Activated T-helper 17 cell treated with anti-CD3 and anti-CD28 coated beads, Interleukin-2, amount 50 U/mL, for 72 hours (primary cell): ENCODE data around the gene NOL12. TPM values are rescaled to one million over a fixed set of nuclear protein-coding genes. Genes with fewer than 3 reads are reported as not detected.

Experiments
- ATAC-seq: fragments of 150-1000 bp; cut with Tn5 transposase; replicated peaks from 2 replicates; pipeline ENCODE4 v1.10.0; 2021; ENCODE audit warnings: mild to moderate bottlenecking, moderate library complexity
- H3K27ac Mint-ChIP-seq: one replicate; pipeline ENCODE4 v1.8.0; 2022; ENCODE audit warnings: mixed read lengths
- H3K27me3 Mint-ChIP-seq: one replicate; pipeline ENCODE4 v1.8.0; 2022; ENCODE audit warnings: mixed read lengths
- H3K36me3 Mint-ChIP-seq: one replicate; pipeline ENCODE4 v1.8.0; 2022; ENCODE audit warnings: low read depth, mild to moderate bottlenecking, mixed read lengths
- H3K4me1 Mint-ChIP-seq: one replicate; pipeline ENCODE4 v1.8.0; 2022; ENCODE audit warnings: mixed read lengths
- H3K4me3 Mint-ChIP-seq: one replicate; pipeline ENCODE4 v1.8.0; 2022; ENCODE audit warnings: mild to moderate bottlenecking, mixed read lengths
- H3K9me3 Mint-ChIP-seq: one replicate; pipeline ENCODE4 v1.8.0; 2022; ENCODE audit warnings: mixed read lengths
- total RNA-seq, 2 donors: library from RNA; stranded (reverse); gene quantifications; one replicate each; pipeline ENCODE4 v1.2.3, GENCODE V29; 2022

Gene NOL12, protein sequence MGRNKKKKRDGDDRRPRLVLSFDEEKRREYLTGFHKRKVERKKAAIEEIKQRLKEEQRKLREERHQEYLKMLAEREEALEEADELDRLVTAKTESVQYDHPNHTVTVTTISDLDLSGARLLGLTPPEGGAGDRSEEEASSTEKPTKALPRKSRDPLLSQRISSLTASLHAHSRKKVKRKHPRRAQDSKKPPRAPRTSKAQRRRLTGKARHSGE
- total RNA-seq: 10 to 100 TPM; 22.1 to 46.1 TPM

DNA sequence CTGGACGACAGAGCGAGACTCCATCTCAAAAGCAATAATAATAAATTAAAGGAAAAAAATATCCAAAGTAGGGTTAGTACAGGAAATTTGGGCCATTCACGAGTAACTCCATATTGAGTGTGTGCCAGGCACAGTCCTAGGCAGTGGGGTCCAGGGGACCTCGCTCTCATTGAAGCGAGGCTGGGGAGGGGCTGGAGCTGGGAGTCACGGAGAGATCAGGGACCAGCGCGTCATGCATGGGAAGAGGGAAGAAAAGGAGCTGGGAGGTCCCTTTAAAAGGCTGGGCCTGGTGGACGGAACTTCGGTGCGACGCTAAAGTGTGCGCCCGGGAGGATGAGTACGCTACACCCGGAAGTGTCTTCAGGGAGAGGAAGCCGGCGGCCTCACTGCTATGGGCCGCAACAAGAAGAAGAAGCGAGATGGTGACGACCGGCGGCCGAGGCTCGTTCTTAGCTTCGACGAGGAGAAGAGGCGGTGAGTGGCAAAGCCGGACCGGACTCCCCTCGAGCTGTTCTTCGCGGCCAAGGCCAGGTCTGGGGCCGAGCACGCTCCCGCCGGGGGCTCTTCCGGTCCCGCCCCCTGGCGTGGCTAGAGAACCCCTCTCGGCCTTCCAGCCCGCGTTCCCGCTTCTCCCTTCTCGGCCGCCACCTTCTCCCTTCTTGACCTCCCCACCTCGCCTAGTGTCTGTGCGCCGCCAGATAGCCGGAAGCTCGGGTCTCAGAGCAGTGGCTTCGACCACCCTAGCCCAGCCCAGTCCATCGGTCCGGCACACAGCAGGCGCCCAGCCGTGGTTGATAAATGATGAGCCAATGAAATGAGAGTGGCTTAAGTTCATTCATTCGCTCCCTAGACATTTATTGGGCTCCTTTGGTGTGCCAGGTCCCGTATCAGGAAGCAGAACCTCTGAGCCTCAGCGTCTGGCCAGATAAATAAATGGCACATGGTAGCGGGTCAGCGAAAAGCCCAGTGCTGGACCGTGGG is at the start of gene NOL12:
Gene NOL12, plus strand, starts transcription at position 342 of the 981 bp plus-strand sequence. Its CDS starts 50 bp downstream, at position 392.
- ATAC-seq: peak; percentile 89
- Mint-ChIP-seq H3K4me1 (peaks cover 6% of the 10 kb centered on the region), H3K36me3 (peaks cover 42% of the 10 kb centered on the region), H3K9me3 (no peaks in the 10 kb centered on the region), H3K4me3 (peak within 1 kb of the TSS; percentile 98), H3K27me3 (no peaks in the 10 kb centered on the region), H3K27ac (peak within 1 kb of the TSS; percentile 84)

DNA sequence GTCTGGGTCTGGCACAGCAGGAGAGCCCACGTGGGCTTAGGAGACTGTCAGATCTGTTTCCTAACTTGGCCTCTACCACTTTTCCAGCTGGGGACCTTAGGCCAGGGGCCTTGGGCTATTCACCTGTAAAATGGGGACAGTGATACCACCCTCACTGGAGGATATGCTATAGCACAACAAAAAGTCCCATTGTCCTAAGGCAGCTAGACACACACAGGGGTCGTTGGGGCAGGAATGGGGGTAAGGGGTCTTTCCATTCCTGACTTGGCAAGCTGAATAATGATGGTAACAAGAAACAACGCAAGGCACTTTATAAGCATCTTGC is 49.2 kb upstream of the NOL12 start:
- ATAC-seq: no peak
- peak overlapping the region; percentile 78 for H3K27ac Mint-ChIP-seq

DNA sequence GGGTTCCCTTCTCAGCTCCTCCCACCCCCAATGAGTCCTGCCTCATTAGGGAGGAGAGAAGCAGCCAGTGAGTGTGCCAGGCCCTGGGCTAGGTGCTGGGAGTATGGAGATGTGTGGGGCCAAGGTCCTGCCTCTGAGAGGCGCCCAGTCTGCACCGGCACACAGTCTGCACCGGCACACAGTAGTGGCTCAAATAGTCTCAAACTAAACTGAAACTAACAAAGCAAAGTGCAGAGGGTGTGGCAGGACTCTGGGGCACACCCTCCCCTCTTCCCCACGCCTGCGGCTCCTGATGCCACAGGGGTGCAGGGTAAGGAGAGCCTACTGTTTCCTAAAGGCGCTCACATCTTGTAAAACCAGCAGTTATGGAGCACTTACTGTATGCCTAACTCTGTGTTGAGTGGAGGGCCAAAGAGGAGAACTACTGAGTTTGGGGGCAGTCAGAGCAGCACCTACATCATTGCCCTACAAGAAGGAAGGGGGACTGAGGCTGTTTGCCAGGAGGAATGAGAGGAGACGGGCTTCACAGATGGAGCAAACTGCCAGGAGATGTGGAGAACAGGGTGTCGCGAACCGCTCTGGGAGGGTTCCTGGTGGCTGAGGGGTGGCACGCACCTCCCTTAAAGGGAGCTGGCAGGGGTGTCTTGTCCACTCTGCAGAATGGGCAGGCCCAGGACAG is 47.6 kb upstream of the NOL12 start:
- peak; percentile 16 for ATAC-seq
- H3K9me3 Mint-ChIP-seq: no peaks in the 10 kb centered on the region
- peaks cover 46% of the 10 kb centered on the region for H3K36me3 Mint-ChIP-seq
- peaks cover 35% of the 10 kb centered on the region for H3K4me1 Mint-ChIP-seq
- H3K4me3 Mint-ChIP-seq: peak overlapping the region; percentile 87
- peak overlapping the region; percentile 92 for H3K27ac Mint-ChIP-seq
- H3K27me3 Mint-ChIP-seq: no peaks in the 10 kb centered on the region

More for the DNA sequence above, 49.2 kb upstream of the NOL12 start:
- peaks cover 39% of the 10 kb centered on the region for H3K36me3 Mint-ChIP-seq
- H3K4me3 Mint-ChIP-seq: peak overlapping the region; percentile 87
- no peaks in the 10 kb centered on the region for H3K27me3 Mint-ChIP-seq
- peaks cover 34% of the 10 kb centered on the region for H3K4me1 Mint-ChIP-seq
- H3K9me3 Mint-ChIP-seq: no peaks in the 10 kb centered on the region

DNA sequence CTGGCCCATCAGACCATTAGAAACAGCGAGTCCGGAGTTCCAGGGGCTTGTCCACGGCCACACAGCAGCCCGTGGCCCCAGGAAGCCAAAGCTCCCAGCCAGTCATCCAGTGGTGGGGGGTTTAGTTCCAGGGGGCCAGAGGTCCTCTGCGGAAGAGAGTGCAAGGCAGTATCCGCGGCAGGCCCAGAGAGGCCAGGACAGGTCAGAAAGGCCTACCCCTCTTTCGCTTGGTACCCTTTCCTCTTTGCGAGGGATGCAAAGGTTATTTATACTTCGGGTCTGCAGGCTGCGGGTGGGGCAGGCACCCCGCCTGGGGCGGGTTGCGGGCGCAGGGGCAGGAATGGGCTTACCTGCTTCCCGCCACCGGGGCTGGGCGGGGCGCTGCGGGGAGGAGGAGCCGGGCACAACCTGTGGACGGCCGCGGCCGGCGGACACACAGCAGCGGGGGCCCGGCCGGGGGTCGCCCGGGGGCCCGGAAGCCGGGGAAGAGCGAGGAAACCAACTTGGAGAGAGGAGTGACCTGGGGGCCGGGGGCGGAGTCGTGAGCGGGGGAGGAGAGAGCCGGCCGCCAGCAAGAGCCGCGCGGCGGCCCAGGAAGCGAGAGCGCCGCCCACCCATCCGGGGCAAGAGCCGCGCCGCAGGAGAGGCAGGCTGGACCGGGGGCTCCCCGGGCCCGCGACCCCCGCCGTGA is 46.9 kb upstream of the NOL12 start, which contains the start of gene SH3BP1:
Gene SH3BP1, plus strand, starts transcription at position 600 of the 691 bp plus-strand sequence. CDS start 119 bp downstream, outside the sequence.
- H3K27ac Mint-ChIP-seq: peak within 1 kb of the TSS; percentile 94
- peak within 1 kb of the TSS; percentile 87 for H3K4me3 Mint-ChIP-seq
- H3K36me3 Mint-ChIP-seq: peaks cover 47% of the 10 kb centered on the region
- H3K27me3 Mint-ChIP-seq: no peaks in the 10 kb centered on the region
- peak; percentile 52 for ATAC-seq
- H3K4me1 Mint-ChIP-seq: peaks cover 30% of the 10 kb centered on the region
- H3K9me3 Mint-ChIP-seq: no peaks in the 10 kb centered on the region

DNA sequence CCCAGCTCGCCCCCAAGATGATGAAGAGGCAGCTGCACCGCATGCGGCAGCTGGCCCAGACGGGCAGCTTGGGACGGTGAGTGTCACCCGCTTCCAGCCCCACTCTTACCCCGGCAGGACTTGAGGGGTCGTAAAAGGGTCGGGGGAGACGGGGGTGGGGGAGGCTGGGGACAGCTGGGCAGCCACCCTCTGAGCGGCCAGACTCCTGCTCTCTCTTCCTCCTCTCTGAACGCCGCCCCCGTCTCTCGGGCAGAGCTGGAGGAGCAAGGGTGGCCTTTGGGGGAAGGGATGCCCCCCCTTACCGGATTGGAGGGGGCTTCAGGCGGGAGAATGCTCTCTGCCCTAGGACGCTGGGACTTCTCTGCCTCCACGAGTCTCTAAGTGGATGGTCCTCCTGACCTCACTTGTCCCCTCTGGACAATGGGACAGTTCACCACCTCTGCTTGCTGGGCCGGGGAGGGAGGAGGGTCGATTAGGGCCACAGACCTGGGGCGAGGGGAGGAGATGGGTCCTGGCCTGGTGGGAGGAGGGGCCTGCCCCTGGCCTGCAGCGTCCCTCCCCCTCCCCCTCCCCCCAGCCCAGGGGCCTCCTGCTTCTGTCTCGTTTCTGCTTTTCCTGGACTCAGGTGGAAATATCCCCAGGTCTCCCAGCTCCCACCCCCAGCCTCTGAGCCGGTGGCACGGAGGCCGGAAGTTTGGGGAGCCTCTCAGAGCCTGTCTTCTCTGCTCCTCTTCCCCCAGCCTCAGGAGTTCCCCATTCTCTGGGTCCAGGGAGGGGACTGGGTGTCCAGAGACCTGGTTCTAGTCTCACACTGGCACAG is 46.2 kb upstream of the NOL12 start:
- no peaks in the 10 kb centered on the region for H3K9me3 Mint-ChIP-seq
- H3K36me3 Mint-ChIP-seq: peaks cover 55% of the 10 kb centered on the region
- peak; percentile 30 for ATAC-seq
- peak overlapping the region; percentile 87 for H3K4me3 Mint-ChIP-seq
- H3K4me1 Mint-ChIP-seq: peaks cover 23% of the 10 kb centered on the region
- H3K27me3 Mint-ChIP-seq: no peaks in the 10 kb centered on the region
- peak overlapping the region; percentile 94 for H3K27ac Mint-ChIP-seq

DNA sequence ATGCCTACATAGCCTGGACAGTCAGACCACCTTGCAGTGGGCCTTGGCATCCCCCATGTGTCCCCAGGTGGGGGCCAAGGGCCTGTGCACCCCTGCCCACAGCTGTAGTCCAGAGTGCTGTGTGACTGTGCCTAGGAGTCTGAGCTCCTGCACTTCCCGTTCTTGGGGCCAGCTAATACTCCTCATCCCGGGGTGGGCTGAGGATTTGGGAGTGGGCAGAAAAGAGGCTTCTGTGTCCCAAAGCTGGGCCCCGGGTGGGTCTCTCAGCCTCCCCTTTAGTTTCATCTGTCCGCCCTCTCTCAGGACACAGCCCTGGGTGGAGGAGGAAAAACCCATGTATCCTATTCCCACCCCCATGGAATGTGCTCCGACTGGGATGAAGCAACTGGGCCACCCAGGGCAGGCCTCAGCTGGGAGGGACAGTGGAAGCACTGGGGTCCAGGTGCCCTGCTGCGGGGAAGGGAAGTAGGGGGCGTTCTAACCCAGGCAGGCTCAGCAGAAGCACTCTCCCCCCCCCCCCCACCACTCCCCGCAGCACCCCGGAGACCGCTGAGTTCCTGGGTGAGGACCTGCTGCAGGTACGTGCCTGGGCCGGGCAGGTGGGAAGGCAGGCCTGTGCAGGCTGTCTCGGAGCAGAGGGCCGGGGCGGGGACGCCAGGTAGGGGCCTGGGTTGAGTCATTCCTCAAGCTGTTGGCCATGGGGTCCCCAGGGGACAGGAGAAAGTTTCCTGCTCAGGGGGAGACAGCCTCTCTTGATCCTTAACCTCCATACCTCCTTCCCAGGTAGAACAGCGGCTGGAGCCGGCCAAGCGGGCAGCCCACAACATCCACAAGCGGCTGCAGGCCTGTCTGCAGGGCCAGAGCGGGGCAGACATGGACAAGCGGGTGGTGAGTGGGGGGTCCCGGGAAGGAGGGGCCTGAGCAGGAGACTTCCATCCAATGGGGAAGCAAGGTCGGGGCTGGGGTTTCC is 45.3 kb upstream of the NOL12 start:
- peak; percentile 1 for ATAC-seq
- H3K4me3 Mint-ChIP-seq: peak overlapping the region; percentile 87
- peaks cover 23% of the 10 kb centered on the region for H3K4me1 Mint-ChIP-seq
- no peaks in the 10 kb centered on the region for H3K27me3 Mint-ChIP-seq
- no peaks in the 10 kb centered on the region for H3K9me3 Mint-ChIP-seq
- peak overlapping the region; percentile 94 for H3K27ac Mint-ChIP-seq
- H3K36me3 Mint-ChIP-seq: peaks cover 64% of the 10 kb centered on the region

DNA sequence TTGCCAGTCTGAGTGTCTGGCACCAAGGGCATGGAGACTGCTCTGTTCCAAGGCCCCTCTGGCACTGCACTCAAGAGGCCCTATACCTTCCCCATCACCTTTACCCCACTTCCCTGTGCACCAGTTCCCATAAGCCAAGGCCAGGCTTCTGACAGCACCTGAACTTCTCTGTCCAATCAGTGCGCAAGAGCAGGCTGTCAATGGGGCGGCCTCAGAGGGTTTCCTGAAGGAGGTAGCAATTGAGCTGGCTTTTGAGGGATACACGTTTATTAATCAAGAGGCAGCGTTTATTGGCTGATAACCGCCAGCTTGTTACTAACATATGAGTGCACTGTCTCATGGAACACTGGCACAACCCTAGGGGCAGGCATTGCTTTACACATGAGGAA is 44.6 kb upstream of the NOL12 start:
- ATAC-seq: no peak
- Mint-ChIP-seq H3K36me3 (peaks cover 71% of the 10 kb centered on the region), H3K4me1 (peaks cover 20% of the 10 kb centered on the region), H3K4me3 (peak overlapping the region; percentile 87), H3K27me3 (no peaks in the 10 kb centered on the region), H3K27ac (no peak overlapping the region), H3K9me3 (no peaks in the 10 kb centered on the region)

DNA sequence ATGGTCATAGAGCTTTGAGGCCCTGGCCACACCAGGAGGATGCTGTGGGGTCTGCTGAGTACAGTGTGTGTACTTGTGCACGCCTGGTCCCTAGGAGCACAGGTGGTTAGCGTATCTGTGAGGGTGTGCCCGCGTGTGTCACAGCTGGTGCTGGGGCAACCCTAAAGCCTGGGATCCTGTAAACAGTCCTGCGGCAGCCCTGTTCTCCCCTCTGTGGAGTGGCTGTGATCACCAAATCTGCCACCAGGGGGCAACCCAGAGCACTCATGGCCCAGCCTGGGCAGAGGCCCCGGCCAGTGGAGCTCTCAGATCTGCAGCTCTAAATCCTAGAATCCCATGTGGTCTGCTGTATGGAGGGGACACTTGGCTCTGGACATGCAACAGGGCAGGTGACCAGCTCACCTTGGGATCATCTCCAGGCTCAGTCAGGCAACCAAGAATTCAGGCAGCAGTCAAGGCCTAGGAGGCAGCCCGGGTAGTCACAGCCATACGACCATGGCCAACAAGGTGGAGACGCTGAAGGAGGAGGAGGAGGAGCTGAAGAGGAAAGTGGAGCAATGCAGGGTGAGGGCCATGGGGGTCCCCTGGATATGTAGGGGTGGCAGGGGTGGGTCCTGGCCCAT is 42.8 kb upstream of the NOL12 start:
- no peaks in the 10 kb centered on the region for H3K9me3 Mint-ChIP-seq
- H3K36me3 Mint-ChIP-seq: peaks cover 88% of the 10 kb centered on the region
- peak; percentile 77 for ATAC-seq
- H3K27ac Mint-ChIP-seq: peak overlapping the region; percentile 70
- H3K27me3 Mint-ChIP-seq: no peaks in the 10 kb centered on the region
- peaks cover 12% of the 10 kb centered on the region for H3K4me1 Mint-ChIP-seq
- peak overlapping the region; percentile 87 for H3K4me3 Mint-ChIP-seq

DNA sequence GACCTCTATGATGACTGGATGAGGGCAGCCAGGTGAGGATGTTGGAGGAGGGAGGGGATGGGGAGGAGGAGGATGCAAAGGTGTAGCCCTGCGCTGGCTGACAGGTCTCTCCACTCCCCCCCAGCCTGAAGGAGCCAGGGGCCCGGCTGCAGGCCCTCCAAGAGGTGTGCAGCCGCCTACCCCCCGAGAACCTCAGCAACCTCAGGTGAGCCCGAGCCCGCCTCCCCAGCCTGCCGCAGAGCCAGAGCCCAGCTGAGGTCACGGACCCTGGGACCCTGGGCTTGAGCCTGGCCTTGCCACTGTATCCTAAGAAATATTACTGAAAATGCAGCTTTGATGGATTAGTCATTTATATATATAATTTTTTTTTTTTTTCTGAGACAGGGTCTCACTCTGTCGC is 38.8 kb upstream of the NOL12 start:
- H3K4me1 Mint-ChIP-seq: peaks cover 6% of the 10 kb centered on the region
- H3K4me3 Mint-ChIP-seq: no peak overlapping the region
- no peak for ATAC-seq
- no peak overlapping the region for H3K27ac Mint-ChIP-seq
- no peaks in the 10 kb centered on the region for H3K9me3 Mint-ChIP-seq
- peaks cover 99% of the 10 kb centered on the region for H3K36me3 Mint-ChIP-seq
- H3K27me3 Mint-ChIP-seq: no peaks in the 10 kb centered on the region

DNA sequence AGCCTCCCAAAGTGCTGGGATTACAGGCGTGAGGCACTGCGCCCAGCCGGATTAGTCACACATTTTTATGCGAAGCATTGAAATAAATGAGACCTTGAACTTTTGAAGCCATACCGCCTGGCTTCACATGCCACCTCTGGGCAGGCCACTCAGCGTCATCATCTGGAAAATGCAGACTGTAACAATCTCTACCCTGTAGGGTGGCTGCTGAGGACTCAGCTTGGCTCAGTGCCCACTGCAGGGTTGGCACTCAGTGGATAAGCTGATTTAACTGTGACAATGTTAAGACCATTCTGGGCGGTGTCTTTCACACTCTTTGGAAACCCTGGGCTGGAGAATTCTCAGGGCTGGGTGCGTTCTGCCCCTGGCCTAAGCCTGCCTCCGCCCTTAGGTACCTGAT is 38.2 kb upstream of the NOL12 start:
- no peak overlapping the region for H3K4me3 Mint-ChIP-seq
- H3K27ac Mint-ChIP-seq: no peak overlapping the region
- H3K9me3 Mint-ChIP-seq: no peaks in the 10 kb centered on the region
- peaks cover 99% of the 10 kb centered on the region for H3K36me3 Mint-ChIP-seq
- no peak for ATAC-seq
- peaks cover 6% of the 10 kb centered on the region for H3K4me1 Mint-ChIP-seq
- no peaks in the 10 kb centered on the region for H3K27me3 Mint-ChIP-seq

DNA sequence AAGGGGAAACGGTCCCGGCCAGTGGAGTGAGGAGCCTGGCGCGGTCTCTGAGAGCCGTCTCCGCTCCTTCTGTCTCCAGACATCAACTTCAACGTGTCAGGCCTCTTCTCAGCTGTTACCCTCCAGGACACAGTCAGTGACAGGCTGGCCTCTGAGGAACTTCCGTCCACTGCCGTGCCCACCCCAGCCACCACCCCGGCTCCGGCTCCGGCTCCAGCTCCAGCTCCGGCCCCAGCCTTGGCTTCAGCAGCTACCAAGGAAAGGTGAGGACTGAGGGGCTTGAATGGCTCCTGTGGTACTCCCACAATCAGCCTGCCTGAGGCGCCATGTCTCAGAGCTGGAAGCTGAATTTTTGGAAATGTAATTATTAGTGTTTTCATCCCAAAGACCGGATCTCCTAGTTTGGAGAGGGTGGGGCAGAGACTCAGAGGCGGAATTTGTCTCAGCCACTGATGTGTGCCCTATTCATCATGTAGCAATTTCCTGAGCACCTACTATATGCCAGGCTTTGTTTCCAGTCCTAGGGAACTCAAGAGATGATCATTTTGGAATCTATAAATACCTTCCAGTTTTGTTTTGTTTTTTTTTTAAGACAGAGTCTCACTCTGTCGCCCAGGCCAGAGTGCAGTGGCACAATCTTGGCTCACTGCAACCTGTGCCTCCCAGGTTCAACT is 35.5 kb upstream of the NOL12 start:
- no peak for ATAC-seq
- no peaks in the 10 kb centered on the region for H3K27me3 Mint-ChIP-seq
- H3K27ac Mint-ChIP-seq: no peak overlapping the region
- no peak overlapping the region for H3K4me3 Mint-ChIP-seq
- no peaks in the 10 kb centered on the region for H3K9me3 Mint-ChIP-seq
- no peaks in the 10 kb centered on the region for H3K4me1 Mint-ChIP-seq
- peaks cover 93% of the 10 kb centered on the region for H3K36me3 Mint-ChIP-seq
